Adrenal gland (tissue), 12 donors: ENCODE measurements around the gene PSAT1. TPM values are rescaled to one million over a fixed set of nuclear protein-coding genes. Genes with fewer than 3 reads are reported as not detected.

Experiments used
- DNase-seq, 7 donors: peaks; one replicate each; pipeline ENCODE4 v3.0.0-alpha.2; 2019 to 2020
- H3K27ac ChIP-seq, 5 donors: fragments of 200-600 bp; sonication (generic) in 4 of 5; 1 replicate in 3 of 5; 2 replicates in 2 of 5; pipeline versions ENCODE4 v1.5.1 to v1.8.0; 2016 to 2020; ENCODE audit warnings: mild to moderate bottlenecking in 1 of 5
- H3K27me3 ChIP-seq: fragments of 200-600 bp; 2 replicates; pipeline ENCODE4 v1.8.0; 2021
- H3K36me3 ChIP-seq, 2 donors: fragments of 200-600 bp; replicated peaks in 1 of 2; 1 replicate in 1 of 2; 2 replicates in 1 of 2; pipeline versions ENCODE4 v1.5.1 to v1.8.0; 2018 to 2022
- H3K4me1 ChIP-seq, 2 donors: fragments of 200-600 bp; replicated peaks in 1 of 2; 1 replicate in 1 of 2; 2 replicates in 1 of 2; pipeline versions ENCODE4 v1.5.1 to v1.8.0; 2018 to 2021
- H3K4me3 ChIP-seq, 4 donors: fragments of 200-600 bp; sonication (generic) in 3 of 4; one replicate each; pipeline ENCODE4 v1.5.1; 2016 to 2018
- H3K9me3 ChIP-seq, 3 donors: fragments of 200-600 bp; sonication (generic) in 1 of 3; replicated peaks in 1 of 3; 1 replicate in 2 of 3; 2 replicates in 1 of 3; pipeline versions ENCODE4 v1.5.1 to v1.8.0; 2016 to 2021
- POLR2A ChIP-seq, 2 donors: fragments of 450-650 bp; IDR thresholded peaks; one replicate each; pipeline ENCODE4 v1.6.1; 2017; ENCODE audit warnings: antibody characterized with exemption in 2 of 2, mild to moderate bottlenecking in 2 of 2, moderate library complexity in 1 of 2
- WGBS, 4 donors: extraction: QIAGEN DNeasy Blood & Tissue Kit in 2 of 4; methylation state at CpG; one replicate each; pipeline versions ENCODE4 v1.1.5 to v1.1.7; 2013 to 2017; 5-methylcytosine and 5-hydroxymethylcytosine counted together
- intact Hi-C, 2 donors: fragments of 100-400 bp; cut with DNase I; formaldehyde crosslinking; loops; one replicate each; pipeline versions ENCODE4 v1.14.1 to v1.15.0; 2022 to 2023
- polyA plus RNA-seq, 3 donors: library from polyadenylated mRNA; stranded (reverse); fragments of 200-250 nt in 2 of 3; fragments of 350-450 nt in 1 of 3; fragmentation: Illumina TruSeq in 1 of 3; extraction: RNeasy Lipid Tissue Mini Kit (QIAGEN cat#74804) in 1 of 3; gene quantifications; one replicate each; pipeline ENCODE4 v1.2.3, GENCODE V29; 2013 to 2014
- total RNA-seq, 9 donors: library from RNA; depleted of rRNA in 4 of 9; stranded (reverse); fragments of >200 nt in 4 of 9; fragments of 120-200 nt in 1 of 9; fragmentation: NEBNext Ultra II Directional in 1 of 9; extraction: Animal tissue kit (Norgen Biotek cat#: 25700) in 1 of 9; gene quantifications; one replicate each; pipeline versions ENCODE4 v1.1.0 to v1.2.4, GENCODE V29; 2013 to 2023
- TF ChIP-seq, protein P1 (sequence below), 6 experiments: fragments of 450-650 bp in 4 of 6; fragments of 200-600 bp in 2 of 6; sonication (generic) in 1 of 6; IDR thresholded peaks; 1 replicate in 5 of 6; 2 replicates in 1 of 6; pipeline versions ENCODE4 v1.5.1 to v1.8.0; 2016 to 2021; ENCODE audit warnings: antibody characterized with exemption in 6 of 6, mild to moderate bottlenecking in 2 of 6, moderate library complexity in 1 of 6
- donor health status: healthy with polysubstance abuse.
- donor health status: Bipolar disorder and iron deficiency.
- donor health status: DM: yes; HTN: yes; CAD: no.
- donor health status: DM: no; HTN: no; CAD: no.
- donor health status: DM: no; HTN: no; CAD: no.
- donor health status: DM: yes; HTN: yes; CAD: no.

PSAT1 gene
- total and polyA plus RNA-seq, 12 donors: 20.5 to 168 (median 73.1) TPM

DNA sequence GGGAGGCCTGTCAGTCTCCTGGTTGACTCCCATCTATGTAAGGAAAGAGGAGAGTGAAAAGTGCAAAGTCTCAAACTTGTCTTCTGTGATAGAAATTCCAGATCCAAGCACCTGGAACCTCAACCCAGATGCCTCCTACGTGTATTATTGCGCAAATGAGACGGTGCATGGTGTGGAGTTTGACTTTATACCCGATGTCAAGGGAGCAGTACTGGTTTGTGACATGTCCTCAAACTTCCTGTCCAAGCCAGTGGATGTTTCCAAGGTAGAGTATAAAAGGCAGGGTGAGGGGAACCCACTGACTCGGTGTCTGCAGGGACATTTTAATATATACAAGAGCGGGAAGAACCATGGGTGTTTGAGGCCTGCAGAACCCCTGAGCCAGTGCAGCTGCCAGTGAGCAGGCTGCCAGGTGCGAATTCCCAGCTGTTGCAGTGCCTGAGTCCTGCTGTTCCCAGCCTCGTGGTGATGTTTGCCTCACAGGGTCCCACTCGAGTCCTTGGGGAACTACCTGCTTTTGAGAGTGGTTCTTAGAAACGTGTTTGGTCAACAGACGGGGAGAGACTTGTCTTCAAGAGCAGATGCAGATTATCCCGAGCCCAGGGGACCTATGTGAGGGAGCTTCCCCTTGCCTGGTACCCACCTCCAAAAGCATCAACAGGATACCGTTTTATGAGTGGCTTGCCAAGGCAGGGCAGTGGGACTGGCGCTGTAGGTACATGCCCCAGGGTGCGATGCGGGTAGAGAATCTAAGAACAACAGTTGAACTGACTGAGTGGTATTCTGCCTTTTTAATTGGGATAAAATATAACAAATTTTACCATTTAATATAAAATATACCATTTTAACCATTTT is 9.5 kb downstream of the PSAT1 start:
- 81 to 93% (median 83%) methylated on average over 14 to 16 of the region's 16 CpGs for WGBS, 4 donors
- intact Hi-C loops: no loop called here
- no peak overlapping the region for H3K27ac ChIP-seq
- H3K36me3 ChIP-seq: peaks cover 0 to 32% of the 10 kb centered on the region in 2 donors
- no peak for TF ChIP-seq POLR2A (IDR thresholded peaks at IDR 0.05)
- TF ChIP-seq, protein P1, sequence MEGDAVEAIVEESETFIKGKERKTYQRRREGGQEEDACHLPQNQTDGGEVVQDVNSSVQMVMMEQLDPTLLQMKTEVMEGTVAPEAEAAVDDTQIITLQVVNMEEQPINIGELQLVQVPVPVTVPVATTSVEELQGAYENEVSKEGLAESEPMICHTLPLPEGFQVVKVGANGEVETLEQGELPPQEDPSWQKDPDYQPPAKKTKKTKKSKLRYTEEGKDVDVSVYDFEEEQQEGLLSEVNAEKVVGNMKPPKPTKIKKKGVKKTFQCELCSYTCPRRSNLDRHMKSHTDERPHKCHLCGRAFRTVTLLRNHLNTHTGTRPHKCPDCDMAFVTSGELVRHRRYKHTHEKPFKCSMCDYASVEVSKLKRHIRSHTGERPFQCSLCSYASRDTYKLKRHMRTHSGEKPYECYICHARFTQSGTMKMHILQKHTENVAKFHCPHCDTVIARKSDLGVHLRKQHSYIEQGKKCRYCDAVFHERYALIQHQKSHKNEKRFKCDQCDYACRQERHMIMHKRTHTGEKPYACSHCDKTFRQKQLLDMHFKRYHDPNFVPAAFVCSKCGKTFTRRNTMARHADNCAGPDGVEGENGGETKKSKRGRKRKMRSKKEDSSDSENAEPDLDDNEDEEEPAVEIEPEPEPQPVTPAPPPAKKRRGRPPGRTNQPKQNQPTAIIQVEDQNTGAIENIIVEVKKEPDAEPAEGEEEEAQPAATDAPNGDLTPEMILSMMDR (IDR thresholded peaks at IDR 0.05): no peak
- no peaks in the 10 kb centered on the region for H3K27me3 ChIP-seq
- H3K4me1 ChIP-seq: peaks cover 15 to 19% of the 10 kb centered on the region in 2 donors
- DNase-seq: no peak
- H3K4me3 ChIP-seq: no peak overlapping the region
- H3K9me3 ChIP-seq: no peaks in the 10 kb centered on the region

DNA sequence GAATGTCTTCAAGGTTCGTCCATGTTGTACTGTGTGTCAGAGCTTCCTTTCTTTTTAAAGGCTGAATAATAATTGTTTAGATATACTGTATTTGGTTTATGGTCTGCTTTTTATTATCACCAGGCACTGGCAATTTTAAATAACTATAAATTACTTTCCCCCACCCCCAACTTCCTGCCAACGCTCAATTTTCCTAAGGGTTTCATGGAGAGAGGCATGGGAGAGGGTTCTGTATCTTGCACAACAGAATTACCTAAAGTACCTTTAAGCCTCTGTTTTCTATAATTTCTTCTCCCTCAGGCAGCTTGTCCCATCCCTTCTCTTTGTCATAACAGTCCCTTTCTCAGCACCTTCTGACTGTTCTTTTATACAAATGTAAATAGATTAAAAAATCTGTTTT is 10.4 kb downstream of the PSAT1 start:
- Histone ChIP-seq H3K4me3 (no peak overlapping the region), H3K27ac (no peak overlapping the region)

DNA sequence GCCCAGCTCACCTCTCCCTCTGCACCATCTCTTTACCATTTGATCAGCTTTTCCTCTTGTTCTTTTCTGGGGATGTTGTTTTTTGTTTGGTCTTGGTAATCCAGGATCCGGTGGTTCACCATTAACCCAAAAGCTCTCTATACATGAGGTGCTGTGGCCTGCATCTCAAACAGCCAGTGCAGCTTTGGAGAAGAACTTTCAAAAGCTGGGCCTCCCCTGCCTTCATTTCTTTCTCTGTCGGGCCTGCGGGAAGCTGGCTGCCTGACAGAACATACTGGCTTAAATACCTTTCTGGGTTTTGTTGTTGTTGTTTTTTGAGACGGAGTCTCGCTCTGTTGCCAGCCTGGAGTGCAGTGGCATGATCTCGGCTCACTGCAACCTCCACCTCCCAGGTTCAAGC is 12.1 kb downstream of the PSAT1 start:
- no peaks in the 10 kb centered on the region for H3K27me3 ChIP-seq
- DNase-seq: no peak
- H3K4me1 ChIP-seq: peaks cover 2 to 3% of the 10 kb centered on the region in 2 donors
- 74 to 97% (median 82%) methylated on average over 6 of the region's 6 CpGs for WGBS, 4 donors
- intact Hi-C loops: no loop called here
- no peak overlapping the region for H3K27ac ChIP-seq
- no peak for TF ChIP-seq POLR2A (IDR thresholded peaks at IDR 0.05)
- TF ChIP-seq, protein P1 (IDR thresholded peaks at IDR 0.05): no peak
- no peaks in the 10 kb centered on the region for H3K9me3 ChIP-seq
- H3K4me3 ChIP-seq: no peak overlapping the region
- H3K36me3 ChIP-seq: peaks cover 0 to 32% of the 10 kb centered on the region in 2 donors

More for the DNA sequence above, 10.4 kb downstream of the PSAT1 start:
- Histone ChIP-seq H3K9me3 (no peaks in the 10 kb centered on the region), H3K36me3 (peaks cover 0 to 32% of the 10 kb centered on the region in 2 donors), H3K27me3 (no peaks in the 10 kb centered on the region), H3K4me1 (peaks cover 11 to 15% of the 10 kb centered on the region in 2 donors)
- intact Hi-C loops: no loop called here
- no peak for TF ChIP-seq POLR2A (IDR thresholded peaks at IDR 0.05)
- TF ChIP-seq, protein P1 (IDR thresholded peaks at IDR 0.05): no peak
- 74 to 90% (median 85%) methylated on average over 2 of the region's 2 CpGs for WGBS, 4 donors
- no peak for DNase-seq

DNA sequence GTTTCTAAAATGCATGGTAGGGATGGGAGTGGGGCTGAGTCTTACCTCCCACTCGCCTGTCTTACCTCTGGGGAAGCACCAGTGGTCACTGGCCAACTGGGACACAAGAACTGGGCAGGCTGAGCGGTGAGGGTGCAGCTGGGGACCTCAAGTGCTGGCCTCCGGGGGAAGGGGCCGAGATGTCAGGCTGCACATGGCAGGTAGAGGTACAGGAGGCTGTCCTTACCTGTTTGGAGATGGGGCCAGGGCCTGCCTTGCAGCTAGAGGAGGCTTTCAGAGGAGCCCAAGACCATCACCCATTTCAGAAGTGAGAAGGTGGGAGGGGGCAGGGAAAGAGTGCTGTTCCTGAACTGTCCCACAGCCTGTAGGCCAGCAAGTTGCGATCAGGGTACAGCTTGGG is 14.2 kb downstream of the PSAT1 start:
- 92 to 100% (median 97%) methylated on average over 5 of the region's 5 CpGs for WGBS, 4 donors
- no peak for DNase-seq
- no peak overlapping the region for H3K27ac ChIP-seq
- H3K27me3 ChIP-seq: no peaks in the 10 kb centered on the region
- no peaks in the 10 kb centered on the region for H3K4me1 ChIP-seq
- no peak for TF ChIP-seq POLR2A (IDR thresholded peaks at IDR 0.05)
- TF ChIP-seq, protein P1 (IDR thresholded peaks at IDR 0.05): no peak
- H3K9me3 ChIP-seq: no peaks in the 10 kb centered on the region
- intact Hi-C loops: no loop called here
- H3K4me3 ChIP-seq: no peak overlapping the region
- peaks cover 0 to 26% of the 10 kb centered on the region in 2 donors for H3K36me3 ChIP-seq
